Heart right ventricle (tissue), 16 donors: ENCODE data around the gene PDE7B. TPM values are rescaled to one million over a fixed set of nuclear protein-coding genes. Genes with fewer than 3 reads are reported as not detected.
A peak's percentile ranks its signal among the peaks of the same experiment; 100 is the strongest.

Source experiments
- ATAC-seq, 8 donors: fragments of 200-7000 bp; cut with Tn5 transposase; one replicate each; pipeline ENCODE4 v1.9.1; 2020; ENCODE audit warnings: mild to moderate bottlenecking in 8 of 8, moderate library complexity in 8 of 8, moderate number of reproducible peaks in 1 of 8
- DNase-seq, 2 donors: peaks; one replicate each; pipeline ENCODE4 v3.0.0-alpha.2; 2020
- H3K27ac ChIP-seq, 10 donors: fragments of 200-600 bp; sonication (generic) in 2 of 10; one replicate each; pipeline versions ENCODE4 v1.5.0 to v1.8.0; 2020 to 2022; ENCODE audit warnings: mild to moderate bottlenecking in 3 of 10
- H3K27me3 ChIP-seq, 7 donors: fragments of 200-600 bp; one replicate each; pipeline ENCODE4 v1.8.0; 2021 to 2022; ENCODE audit warnings: mild to moderate bottlenecking in 2 of 7
- H3K36me3 ChIP-seq, 9 donors: fragments of 200-600 bp; sonication (generic) in 1 of 9; one replicate each; pipeline versions ENCODE4 v1.5.0 to v1.8.0; 2020 to 2022; ENCODE audit warnings: mild to moderate bottlenecking in 2 of 9
- H3K4me1 ChIP-seq, 9 donors: fragments of 200-600 bp; sonication (generic) in 1 of 9; one replicate each; pipeline versions ENCODE4 v1.5.0 to v1.8.0; 2020 to 2022; ENCODE audit warnings: mild to moderate bottlenecking in 4 of 9
- H3K4me3 ChIP-seq, 10 donors: fragments of 200-600 bp; sonication (generic) in 2 of 10; one replicate each; pipeline versions ENCODE4 v1.5.0 to v1.8.0; 2020 to 2022; ENCODE audit warnings: mild to moderate bottlenecking in 7 of 10, moderate library complexity in 2 of 10
- H3K9me3 ChIP-seq, 11 donors: fragments of 200-600 bp in 10 of 11; sonication (generic) in 2 of 11; one replicate each; pipeline versions ENCODE4 v1.5.0 to v1.8.0; 2013 to 2022; ENCODE audit warnings: mild to moderate bottlenecking in 2 of 11, control low read depth in 1 of 11, moderate library complexity in 1 of 11
- CTCF ChIP-seq, 9 donors: fragments of 200-600 bp; sonication (generic) in 2 of 9; IDR thresholded peaks; one replicate each; pipeline versions ENCODE4 v1.5.0 to v1.8.0; 2021 to 2022; ENCODE audit warnings: antibody characterized with exemption in 9 of 9, mild to moderate bottlenecking in 5 of 9, moderate library complexity in 1 of 9
- WGBS, 2 donors: extraction: QIAGEN DNeasy Blood & Tissue Kit; methylation state at CpG; one replicate each; pipeline ENCODE4 v1.1.7; 2013; ENCODE audit warnings: inconsistent platforms in 1 of 2; 5-methylcytosine and 5-hydroxymethylcytosine counted together
- intact Hi-C, 10 donors: fragments of 100-400 bp; cut with DNase I; formaldehyde crosslinking; loops; one replicate each; pipeline versions ENCODE4 v1.11.1 to v1.14.2; 2022
- polyA plus RNA-seq, 2 donors: library from polyadenylated mRNA; stranded (reverse); fragments of 200-250 nt; gene quantifications; one replicate each; pipeline ENCODE4 v1.2.3, GENCODE V29; 2013
- total RNA-seq, 10 donors: library from RNA; stranded (reverse); fragmentation: NEBNext Ultra II Directional in 3 of 10; extraction: Animal tissue kit (Norgen Biotek cat#: 25700) in 3 of 10; gene quantifications; one replicate each; pipeline versions ENCODE4 v1.2.1 to v1.2.4, GENCODE V29; 2021 to 2023
- donor health status: Arrhythmogenic right ventricular cardiomyopathy.
- donor health status: ischemic (EF 13 %, LVEDD 7.1; RV severe dilation, severe dysfunction).
- donor health status: healthy with polysubstance abuse.
- donor health status: DM: no; HTN: yes; CAD: no.
- donor health status: DM: no; HTN: no; CAD: no.
- donor health status: ischemic (EF 25% LVEDD 6.9; RV normal size, moderate dysfunction).
- donor health status: ischemic (EF 25% LVEDD 5.7; RV mildly dilated, moderate dysfunction).
- donor health status: healthy.
- donor health status: DM: yes; HTN: yes; CAD: no.
- donor health status: Ischemic cardiomyopathy.
- donor health status: ischemic (EF 35%, LVEDD 5.7; RV mildly dilated, moderate dysfunction).
- donor health status: nonischemic (EF 11% LVEDD 7.7; RV severe dilation, severe dysfunction).
- donor health status: DM: yes; HTN: yes; CAD: no.
- donor health status: PGD.
- donor health status: ischemic (EF 29% LVEDD 5.4; RV normal size, mild dysfunction).
- donor health status: nonischemic (EF 23%, LVEDD 6.1; RV moderate dilation, normal function).

PDE7B gene
- total and polyA plus RNA-seq, 12 donors: 3.7 to 19.6 (median 10.8) TPM

- ATAC-seq: no peak
- H3K4me1 ChIP-seq: peaks cover 0 to 23% (median 11%) of the 10 kb centered on the region in 9 donors
- no peaks in the 10 kb centered on the region for H3K9me3 ChIP-seq
- intact Hi-C loops: loop anchor here in 2 of 10 donors (10.0 kb wide), 2 partner anchors 90 to 120 kb away; no protein-coding TSS in a partner anchor
- no peak overlapping the region for H3K27ac ChIP-seq
- H3K36me3 ChIP-seq: no peaks in the 10 kb centered on the region
- no peak for DNase-seq
- H3K4me3 ChIP-seq: no peak overlapping the region
- TF ChIP-seq CTCF (IDR thresholded peaks at IDR 0.05): no peak
- H3K27me3 ChIP-seq: peaks cover 0 to 2% (median 0%) of the 10 kb centered on the region in 7 donors
- 89 to 91% methylated on average over 4 of the region's 4 CpGs for WGBS, 2 donors
Measured at GRCh38 chr6:135815216-135815615, 36.3 kb upstream of the PDE7B start.

GRCh38 chr6:135817035-135817434 lies 34.5 kb upstream of the PDE7B start:
- H3K36me3 ChIP-seq: no peaks in the 10 kb centered on the region
- intact Hi-C loops: loop anchor here in 2 of 10 donors (10.0 kb wide), 2 partner anchors 88 to 122 kb away; no protein-coding TSS in a partner anchor
- no peak for TF ChIP-seq CTCF (IDR thresholded peaks at IDR 0.05)
- no peak for ATAC-seq
- peaks cover 0 to 19% (median 0%) of the 10 kb centered on the region in 7 donors for H3K27me3 ChIP-seq
- DNase-seq: no peak
- H3K4me3 ChIP-seq: no peak overlapping the region
- no peak overlapping the region for H3K27ac ChIP-seq
- H3K4me1 ChIP-seq: peaks cover 0 to 7% (median 5%) of the 10 kb centered on the region in 9 donors
- WGBS, 2 donors: 93 to 97% methylated on average over 2 of the region's 2 CpGs
- no peaks in the 10 kb centered on the region for H3K9me3 ChIP-seq

- peaks cover 0 to 2% (median 0%) of the 10 kb centered on the region in 9 donors for H3K4me1 ChIP-seq
- DNase-seq (no peak), ATAC-seq (no peak)
- H3K27ac ChIP-seq: no peak overlapping the region
- intact Hi-C loops: loop anchor here in 2 of 10 donors (10.0 kb wide), 2 partner anchors 85 to 125 kb away; no protein-coding TSS in a partner anchor
- no peaks in the 10 kb centered on the region for H3K9me3 ChIP-seq
- no peaks in the 10 kb centered on the region for H3K36me3 ChIP-seq
- H3K4me3 ChIP-seq: no peak overlapping the region
- 94 to 95% methylated on average over 2 of the region's 2 CpGs for WGBS, 2 donors
- peaks cover 0 to 25% (median 0%) of the 10 kb centered on the region in 7 donors for H3K27me3 ChIP-seq
- no peak for TF ChIP-seq CTCF (IDR thresholded peaks at IDR 0.05)
Measured at GRCh38 chr6:135819665-135820064, 31.8 kb upstream of the PDE7B start.

GRCh38 chr6:135820340-135820739 lies 31.2 kb upstream of the PDE7B start:
- intact Hi-C loops: no loop called here
- no peak overlapping the region for H3K4me3 ChIP-seq

More at GRCh38 chr6:135820340-135820739, 31.2 kb upstream of the PDE7B start:
- H3K27ac ChIP-seq: peak overlapping the region in 1 of 10 donors; percentile 9
- H3K27me3 ChIP-seq: peaks cover 0 to 25% (median 0%) of the 10 kb centered on the region in 7 donors
- H3K4me1 ChIP-seq: peaks cover 0 to 2% (median 0%) of the 10 kb centered on the region in 9 donors
- H3K36me3 ChIP-seq: no peaks in the 10 kb centered on the region
- ATAC-seq: peak in 6 of 8 donors; percentile 38 to 76 (median 64)
- 65 to 72% methylated on average over 6 of the region's 6 CpGs for WGBS, 2 donors
- H3K9me3 ChIP-seq: no peaks in the 10 kb centered on the region
- no peak for TF ChIP-seq CTCF (IDR thresholded peaks at IDR 0.05)
- peak; percentile 33 to 52 for DNase-seq
